HFFc6 (cell line): ENCODE data around the gene ZNF248. TPM values are rescaled to one million over a fixed set of nuclear protein-coding genes. Genes with fewer than 3 reads are reported as not detected.

Source experiments
- DNase-seq: peaks from one replicate; pipeline ENCODE4 v3.0.0-alpha.2; 2018
- H3K27ac Mint-ChIP-seq: 2 replicates; pipeline ENCODE4 v1.8.0; 2020; ENCODE audit warnings: mild to moderate bottlenecking, mixed read lengths
- H3K27me3 Mint-ChIP-seq: 2 replicates; pipeline ENCODE4 v1.8.0; 2021; ENCODE audit warnings: mild to moderate bottlenecking, moderate library complexity, mixed read lengths; ENCODE audit not compliant: insufficient read depth
- H3K36me3 Mint-ChIP-seq: 2 replicates; pipeline ENCODE4 v1.8.0; 2021; ENCODE audit warnings: low read depth, mixed read lengths
- H3K4me1 Mint-ChIP-seq: 2 replicates; pipeline ENCODE4 v1.8.0; 2020; ENCODE audit warnings: low read depth, mixed read lengths
- H3K4me3 Mint-ChIP-seq: 2 replicates; pipeline ENCODE4 v1.8.0; 2020; ENCODE audit warnings: mild to moderate bottlenecking, moderate library complexity, mixed read lengths
- H3K9me3 Mint-ChIP-seq: 2 replicates; pipeline ENCODE4 v1.8.0; 2020; ENCODE audit warnings: mild to moderate bottlenecking, mixed read lengths
- CTCF ChIP-seq: fragments of 200-600 bp; sonication (generic); IDR thresholded peaks from 2 replicates; pipeline ENCODE4 v1.5.0; 2021; ENCODE audit warnings: antibody characterized with exemption, mild to moderate bottlenecking
- total RNA-seq, 6 experiments: library from RNA; stranded (reverse); fragmentation: NEBNext Ultra II Directional; extraction: Animal tissue kit (Norgen Biotek cat#: 25700); gene quantifications; 2 replicates in 1 of 6; 3 replicates in 5 of 6; pipeline ENCODE4 v1.2.3, GENCODE V29; 2021

The ZNF248 gene
- total RNA-seq, 6 experiments from 2014 or later, result 3.9 to 6.3 (median 5.2) TPM

GRCh38 chr10:37736120-37736519 is 121.3 kb downstream of the ZNF248 start:
- Mint-ChIP-seq H3K27me3 (peaks cover 1% of the 10 kb centered on the region; the same call in 1 of the 2 replicates), H3K36me3 (no peaks in the 10 kb centered on the region), H3K4me1 (peaks cover 26% of the 10 kb centered on the region), H3K4me3 (no peak overlapping the region), H3K27ac (no peak overlapping the region), H3K9me3 (peaks cover 14% of the 10 kb centered on the region; the same call in 1 of the 2 replicates)
- no peak for DNase-seq
- TF ChIP-seq CTCF, result no peak

DNA sequence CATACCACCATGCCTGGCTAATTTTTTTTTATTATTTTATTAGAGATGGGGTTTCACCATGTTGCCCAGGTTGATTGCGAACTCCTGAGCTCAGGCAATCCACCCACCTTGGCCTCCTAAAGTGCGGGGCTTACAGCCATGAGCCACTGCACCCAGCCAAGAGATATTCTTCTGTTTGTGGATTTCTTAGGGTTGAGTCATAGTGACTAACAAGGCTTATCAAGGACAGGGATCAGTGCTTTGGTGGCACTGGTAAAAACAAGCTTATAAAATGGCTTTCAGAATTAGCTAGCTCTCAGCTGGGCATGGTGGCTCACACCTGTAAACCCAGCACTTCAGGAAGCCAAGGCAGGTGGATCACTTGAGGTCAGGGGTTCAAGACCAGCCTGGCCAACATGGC is 122.4 kb downstream of the ZNF248 start:
- TF ChIP-seq CTCF, result no peak
- no peaks in the 10 kb centered on the region for H3K36me3 Mint-ChIP-seq
- H3K27ac Mint-ChIP-seq, result no peak overlapping the region; the same call in 1 of the 2 replicates
- H3K4me3 Mint-ChIP-seq, result no peak overlapping the region
- peak; percentile 54 for DNase-seq
- peaks cover 1% of the 10 kb centered on the region; the same call in 1 of the 2 replicates for H3K27me3 Mint-ChIP-seq
- peaks cover 26% of the 10 kb centered on the region for H3K4me1 Mint-ChIP-seq
- peaks cover 9% of the 10 kb centered on the region; the same call in 1 of the 2 replicates for H3K9me3 Mint-ChIP-seq

Other genes with a start within 250 kb of the ZNF248 start
- gene ZNF25, start 119.0 kb upstream of the ZNF248 start, total RNA-seq, result 1 to 10 TPM; 6.2 to 7.2 (median 6.9) TPM
- 10 to 100 TPM in 3 of 6 experiments, 1 to 10 TPM in 3; 9.5 to 12.7 (median 10.2) TPM for gene ZNF33A, start 153.1 kb upstream of the ZNF248 start, total RNA-seq
- gene ZNF37A, start 236.7 kb upstream of the ZNF248 start, total RNA-seq, result 10 to 100 TPM in 4 of 6 experiments, 1 to 10 TPM in 2; 8.5 to 13.0 (median 11.9) TPM